Fibroblast of lung (primary cell): ENCODE data around the gene CDKN2B-AS1.

Experiments used
- CTCF ChIP-seq, 2 donors: IDR thresholded peaks in 1 of 2; conservative IDR thresholded peaks in 1 of 2; 1 replicate in 1 of 2; 2 replicates in 1 of 2; pipeline ENCODE4 v1.5.1; 2011 to 2012; ENCODE audit warnings: low read length in 2 of 2, control low read depth in 1 of 2, inconsistent platforms in 1 of 2, low read depth in 1 of 2, mild to moderate bottlenecking in 1 of 2
- EZH2 ChIP-seq: IDR thresholded peaks from 2 replicates; pipeline ENCODE4 v1.5.1; 2012; ENCODE audit warnings: low read length, control low read depth, mild to moderate bottlenecking; ENCODE audit errors: missing control alignments

GRCh38 chr9:22078081-22078480 is 83.5 kb downstream of the CDKN2B-AS1 start:
- TF ChIP-seq EZH2 (no peak), CTCF (conservative IDR thresholded peaks at IDR 0.05 in 1 of 2, IDR thresholded peaks at IDR 0.05 in 1 of 2; ENCODE audit: low read depth in 1 of 2, low read length in 2 of 2) (no peak)
